Right kidney (tissue), 1 donor: ENCODE results near the gene COL8A2.

ENCODE experiments used
- DNase-seq: peaks from one replicate; pipeline ENCODE4 v3.0.0-alpha.2; 2016

Gene COL8A2

GRCh38 chr1:36053978-36054377 lies 71.0 kb downstream of the COL8A2 start:
- DNase-seq, result no peak

- no peak for DNase-seq
These were observed 73.2 kb downstream of the COL8A2 start for GRCh38 chr1:36051821-36052220.
